ENCODE data around the gene TBX20.
"Not testable (repeated sequence)": the region's sequence is repeated elsewhere in the genome, so short reads cannot be mapped to it uniquely, and the experiment has no call there.

DNA sequence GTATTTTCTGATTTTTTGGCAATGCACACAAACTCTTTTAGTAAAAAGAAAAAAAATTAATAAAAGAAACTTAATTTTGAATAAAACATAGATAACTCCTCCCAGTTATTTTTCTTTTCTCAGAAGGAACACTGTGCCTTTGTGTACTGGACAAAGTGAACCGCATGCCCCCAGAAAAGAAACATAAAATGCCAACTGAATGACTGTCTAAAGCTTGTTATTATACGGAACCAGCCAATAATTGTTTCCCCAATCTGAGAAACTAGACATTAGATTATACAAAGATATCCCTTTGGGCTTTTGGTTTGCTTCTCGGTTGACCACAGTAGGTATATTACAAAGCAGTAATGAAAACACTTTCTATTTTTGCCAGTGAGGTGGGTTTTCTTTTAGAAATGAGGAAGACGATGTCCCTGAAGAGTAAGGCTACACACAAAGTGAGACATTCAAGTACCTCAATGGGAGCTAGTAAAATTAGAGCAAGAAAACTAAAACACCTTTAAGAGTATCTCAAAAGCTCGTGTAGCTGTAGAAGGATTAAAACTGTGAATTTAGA, 25.3 kb downstream of the TBX20 start:
- not testable (repeated sequence) for TF ChIP-seq POLR2AphosphoS5 (IDR thresholded peaks at IDR 0.05; ENCODE audit: insufficient read depth in 1 of 2, low read depth in 1 of 2); POLR2A (IDR thresholded peaks at IDR 0.05)

Data from vagina (tissue), 2 donors.